NOMO-1 (cell line): ENCODE results near the gene CEBPZOS.
A peak's percentile ranks its signal among the peaks of the same experiment; 100 is the strongest.

Experiments used
- DNase-seq, 2 experiments: peaks; one replicate each; lab custom pipeline; 2025; ENCODE audit not compliant: unreplicated experiment in 2 of 2; lab: John Stamatoyannopoulos, UW

CEBPZOS gene

GRCh38 chr2:37196320-37197195, at the start of gene CEBPZOS:
Gene CEBPZOS, plus strand, starts transcription at chr2:37196496. Its CDS starts 3,209 bp downstream, at chr2:37199705.
- DNase-seq, result peak; percentile 21 to 29

GRCh38 chr2:37148325-37148724, 48.0 kb upstream of the CEBPZOS start:
- DNase-seq, result no peak

GRCh38 chr2:37149626-37150322, 46.5 kb upstream of the CEBPZOS start:
- no peak for DNase-seq

GRCh38 chr2:37153224-37153623, 43.1 kb upstream of the CEBPZOS start:
- DNase-seq, result no peak

GRCh38 chr2:37154785-37155184, 41.5 kb upstream of the CEBPZOS start:
- peak in 1 of 2 experiments; percentile 19 for DNase-seq

- DNase-seq, result peak; percentile 4 to 12
Observed at GRCh38 chr2:37156071-37156856, 40.0 kb upstream of the CEBPZOS start.

- DNase-seq, result peak; percentile 79 to 94
Observed at GRCh38 chr2:37156857-37157714, 39.2 kb upstream of the CEBPZOS start, which contains the start of gene EIF2AK2. Gene EIF2AK2, minus strand, starts transcription at chr2:37156980. Its CDS starts 9,174 bp downstream, at chr2:37147806.

- DNase-seq, result no peak
Observed at GRCh38 chr2:37164757-37165156, 31.5 kb upstream of the CEBPZOS start.

- DNase-seq, result no peak
Observed at GRCh38 chr2:37167636-37168180, 28.6 kb upstream of the CEBPZOS start.

GRCh38 chr2:37168217-37168981, 27.9 kb upstream of the CEBPZOS start:
- peak in 1 of 2 experiments; percentile 41 for DNase-seq

GRCh38 chr2:37171624-37171950, 24.7 kb upstream of the CEBPZOS start:
- no peak for DNase-seq

- no peak for DNase-seq
Observed at GRCh38 chr2:37173741-37174140, 22.6 kb upstream of the CEBPZOS start.

GRCh38 chr2:37180006-37180639, 16.2 kb upstream of the CEBPZOS start:
- DNase-seq, result no peak

GRCh38 chr2:37180640-37181039, 15.7 kb upstream of the CEBPZOS start:
- no peak for DNase-seq

- no peak for DNase-seq
Observed at GRCh38 chr2:37181726-37182684, 14.3 kb upstream of the CEBPZOS start.

GRCh38 chr2:37188570-37188969, 7.7 kb upstream of the CEBPZOS start, which contains the start of gene SULT6B1:
Gene SULT6B1, minus strand, starts transcription at chr2:37188670. Its CDS starts 30 bp downstream, at chr2:37188640.
- no peak for DNase-seq

GRCh38 chr2:37189452-37190153, 6.7 kb upstream of the CEBPZOS start:
- DNase-seq, result peak; percentile 74 to 89
